Lower lobe of right lung (tissue), 2 donors: ENCODE results near the gene TMEM178B. TPM values are rescaled to one million over a fixed set of nuclear protein-coding genes. Genes with fewer than 3 reads are reported as not detected.

Experiments used
- ATAC-seq, 2 donors: fragments of 200-7000 bp; cut with Tn5 transposase; one replicate each; pipeline ENCODE4 v1.9.1; 2020 to 2022; ENCODE audit warnings: mild to moderate bottlenecking in 2 of 2, moderate library complexity in 2 of 2
- DNase-seq: peaks from one replicate; pipeline ENCODE4 v3.0.0-alpha.2; 2020
- H3K27ac ChIP-seq: fragments of 200-600 bp; one replicate; pipeline ENCODE4 v1.8.0; 2022
- H3K27me3 ChIP-seq: fragments of 200-600 bp; one replicate; pipeline ENCODE4 v1.8.0; 2022; ENCODE audit warnings: low read depth
- H3K36me3 ChIP-seq: fragments of 200-600 bp; one replicate; pipeline ENCODE4 v1.8.0; 2022; ENCODE audit warnings: mild to moderate bottlenecking
- H3K4me1 ChIP-seq: fragments of 200-600 bp; one replicate; pipeline ENCODE4 v1.8.0; 2022
- H3K4me3 ChIP-seq: fragments of 200-600 bp; one replicate; pipeline ENCODE4 v1.8.0; 2022; ENCODE audit warnings: mild to moderate bottlenecking
- H3K9me3 ChIP-seq: fragments of 200-600 bp; one replicate; pipeline ENCODE4 v1.8.0; 2022
- intact Hi-C: fragments of 100-400 bp; cut with DNase I; formaldehyde crosslinking; loops from one replicate; pipeline ENCODE4 v1.11.0; 2022
- total RNA-seq: library from RNA; stranded (reverse); fragmentation: NEBNext Ultra II Directional; extraction: Animal tissue kit (Norgen Biotek cat#: 25700); gene quantifications from one replicate; pipeline ENCODE4 v1.2.1, GENCODE V29; 2021
- TF ChIP-seq, protein P1 (sequence below): fragments of 200-600 bp; IDR thresholded peaks from one replicate; pipeline ENCODE4 v1.8.0; 2022; ENCODE audit warnings: antibody characterized with exemption, mild to moderate bottlenecking
- donor health status: DM: no; HTN: yes; CAD: no; lungs with severe emphysema.

Gene TMEM178B
- total RNA-seq, 1 donor from 2014 or later = 0.18 TPM

DNA sequence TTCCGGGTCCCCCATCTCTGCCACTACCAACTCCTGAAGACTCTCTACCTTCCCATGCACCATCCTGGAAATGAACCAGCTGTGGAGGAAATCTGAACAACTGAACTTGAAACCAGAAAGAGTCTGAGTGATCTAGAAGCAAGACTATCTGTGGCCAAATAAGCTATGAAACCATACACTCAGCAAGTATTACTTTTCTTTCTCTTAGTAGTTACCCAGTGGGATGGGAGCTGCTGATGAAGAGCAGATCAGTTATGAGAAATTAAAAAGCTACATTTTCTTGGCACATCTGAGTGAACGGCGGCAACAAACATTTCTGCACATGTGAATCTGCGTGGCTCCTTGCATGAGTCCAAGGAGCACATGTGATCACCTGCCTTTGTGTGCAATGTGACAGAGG, 445.8 kb downstream of the TMEM178B start:
- Histone ChIP-seq H3K27me3 (no peaks in the 10 kb centered on the region), H3K4me1 (no peaks in the 10 kb centered on the region), H3K27ac (no peak overlapping the region), H3K36me3 (no peaks in the 10 kb centered on the region), H3K4me3 (no peak overlapping the region), H3K9me3 (no peaks in the 10 kb centered on the region)
- intact Hi-C loops = no loop called here
- no peak for DNase-seq
- TF ChIP-seq, protein P1, sequence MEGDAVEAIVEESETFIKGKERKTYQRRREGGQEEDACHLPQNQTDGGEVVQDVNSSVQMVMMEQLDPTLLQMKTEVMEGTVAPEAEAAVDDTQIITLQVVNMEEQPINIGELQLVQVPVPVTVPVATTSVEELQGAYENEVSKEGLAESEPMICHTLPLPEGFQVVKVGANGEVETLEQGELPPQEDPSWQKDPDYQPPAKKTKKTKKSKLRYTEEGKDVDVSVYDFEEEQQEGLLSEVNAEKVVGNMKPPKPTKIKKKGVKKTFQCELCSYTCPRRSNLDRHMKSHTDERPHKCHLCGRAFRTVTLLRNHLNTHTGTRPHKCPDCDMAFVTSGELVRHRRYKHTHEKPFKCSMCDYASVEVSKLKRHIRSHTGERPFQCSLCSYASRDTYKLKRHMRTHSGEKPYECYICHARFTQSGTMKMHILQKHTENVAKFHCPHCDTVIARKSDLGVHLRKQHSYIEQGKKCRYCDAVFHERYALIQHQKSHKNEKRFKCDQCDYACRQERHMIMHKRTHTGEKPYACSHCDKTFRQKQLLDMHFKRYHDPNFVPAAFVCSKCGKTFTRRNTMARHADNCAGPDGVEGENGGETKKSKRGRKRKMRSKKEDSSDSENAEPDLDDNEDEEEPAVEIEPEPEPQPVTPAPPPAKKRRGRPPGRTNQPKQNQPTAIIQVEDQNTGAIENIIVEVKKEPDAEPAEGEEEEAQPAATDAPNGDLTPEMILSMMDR = no peak
- ATAC-seq = no peak

DNA sequence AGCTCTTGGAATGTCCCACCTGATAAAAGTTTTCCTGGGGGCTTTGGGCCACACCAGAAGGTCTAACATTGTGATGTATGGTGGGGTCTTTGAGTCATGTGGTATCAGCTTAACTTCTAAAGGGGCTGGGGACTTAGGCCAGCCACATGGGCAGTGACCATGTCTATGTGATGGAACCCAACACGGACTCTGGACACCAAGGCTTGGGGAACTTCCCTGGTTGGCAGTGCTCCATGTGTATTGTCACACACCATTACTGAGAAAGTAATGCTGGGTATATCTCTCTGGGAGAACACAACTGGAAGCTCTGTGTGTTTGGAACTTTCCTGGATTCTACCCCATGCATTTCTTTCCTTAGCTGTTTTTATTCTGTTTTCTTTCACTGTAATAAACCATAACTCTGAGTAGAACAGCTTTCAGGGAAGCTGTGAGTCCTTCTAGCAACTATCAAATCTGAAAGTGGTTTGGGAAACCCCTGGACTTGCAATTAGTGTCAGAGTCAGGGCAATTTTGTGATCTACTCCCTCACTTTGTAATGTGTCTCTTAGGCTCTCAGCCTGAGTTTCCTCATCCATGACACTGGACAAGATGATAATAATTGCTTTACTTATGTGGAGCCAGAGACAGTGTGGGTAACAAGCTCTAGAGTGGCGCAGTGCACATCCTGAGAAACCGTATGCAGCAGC, 448.9 kb downstream of the TMEM178B start:
- TF ChIP-seq, protein P1 = no peak
- H3K27ac ChIP-seq = no peak overlapping the region
- no peaks in the 10 kb centered on the region for H3K27me3 ChIP-seq
- no peak overlapping the region for H3K4me3 ChIP-seq
- no peak for ATAC-seq
- DNase-seq = no peak
- H3K4me1 ChIP-seq = no peaks in the 10 kb centered on the region
- intact Hi-C loops = no loop called here
- H3K9me3 ChIP-seq = no peaks in the 10 kb centered on the region
- no peaks in the 10 kb centered on the region for H3K36me3 ChIP-seq

DNA sequence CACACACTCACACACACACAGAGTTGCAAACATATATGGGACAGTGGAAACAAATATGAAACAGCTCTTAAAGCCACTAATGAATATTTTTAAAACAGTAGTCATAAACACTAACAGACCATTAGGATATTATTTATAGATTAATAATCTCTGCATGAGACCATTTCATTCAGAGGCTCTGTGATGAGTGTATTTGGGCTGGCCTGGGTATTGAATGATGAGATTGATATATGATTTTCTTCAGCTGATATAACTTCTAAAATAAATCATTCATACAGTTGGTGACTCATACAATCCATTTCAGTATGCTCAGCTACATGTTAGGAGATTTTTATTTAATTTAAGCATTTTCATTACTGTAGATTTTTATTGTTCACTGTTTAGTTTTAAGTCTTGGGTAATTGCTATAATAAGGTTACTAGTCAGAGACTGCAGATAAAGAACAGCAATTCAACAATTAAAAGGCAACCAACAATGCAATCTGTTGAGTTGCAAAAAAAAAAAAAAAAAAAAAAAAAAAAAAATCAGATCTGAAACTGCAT, 452.2 kb downstream of the TMEM178B start:
- ATAC-seq = no peak
- TF ChIP-seq, protein P1 = no peak
- H3K27me3 ChIP-seq = no peaks in the 10 kb centered on the region
- intact Hi-C loops = no loop called here
- no peak overlapping the region for H3K27ac ChIP-seq
- no peaks in the 10 kb centered on the region for H3K4me1 ChIP-seq
- DNase-seq = no peak
- no peaks in the 10 kb centered on the region for H3K36me3 ChIP-seq
- H3K9me3 ChIP-seq = no peaks in the 10 kb centered on the region
- no peak overlapping the region for H3K4me3 ChIP-seq

DNA sequence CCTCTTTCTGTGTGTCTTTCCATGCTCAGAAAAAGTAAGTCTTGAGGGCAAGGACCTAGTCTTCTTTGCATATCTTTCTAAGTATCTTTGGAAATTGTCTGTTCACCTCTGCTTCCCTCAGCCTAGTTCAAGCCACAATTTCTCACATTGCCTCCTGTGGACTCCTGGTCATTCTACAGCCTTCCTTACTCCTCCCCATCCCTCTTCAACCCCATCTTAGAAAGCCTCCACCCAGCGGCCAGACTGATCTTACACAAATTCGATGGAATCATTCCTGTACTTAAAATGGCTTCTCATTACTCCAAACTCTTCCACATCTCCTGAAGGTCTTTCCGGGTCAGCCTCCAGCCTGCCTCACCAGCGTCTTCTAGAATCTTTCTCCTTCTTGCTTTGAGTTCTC, 453.2 kb downstream of the TMEM178B start:
- H3K36me3 ChIP-seq = no peaks in the 10 kb centered on the region
- intact Hi-C loops = no loop called here
- TF ChIP-seq, protein P1 = no peak

DNA sequence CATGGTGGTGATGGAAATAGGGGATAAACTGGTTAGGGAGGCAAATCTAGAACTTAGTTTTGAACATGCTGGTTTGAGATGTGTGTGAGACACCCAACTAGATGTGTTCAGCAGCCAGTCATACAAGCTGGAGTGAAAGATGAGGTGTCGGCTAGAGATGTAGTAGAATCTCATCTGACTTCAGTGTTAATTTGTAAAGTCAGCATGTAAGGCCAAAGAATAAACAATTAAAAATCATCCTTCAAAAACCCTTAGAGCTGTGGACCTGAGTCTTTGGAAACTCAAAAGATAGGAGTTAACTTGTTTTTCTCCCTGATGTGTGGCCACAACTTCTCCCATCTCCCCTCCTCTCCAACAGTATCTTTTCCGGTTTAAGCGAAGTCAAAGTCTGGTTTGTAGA, 454.5 kb downstream of the TMEM178B start:
- no peaks in the 10 kb centered on the region for H3K36me3 ChIP-seq
- peaks cover 6% of the 10 kb centered on the region for H3K4me1 ChIP-seq
- DNase-seq = no peak
- TF ChIP-seq, protein P1 = no peak
- no peak overlapping the region for H3K4me3 ChIP-seq
- H3K27me3 ChIP-seq = no peaks in the 10 kb centered on the region
- H3K27ac ChIP-seq = no peak overlapping the region
- intact Hi-C loops = no loop called here
- no peaks in the 10 kb centered on the region for H3K9me3 ChIP-seq
- ATAC-seq = no peak

More for the DNA sequence above, 453.2 kb downstream of the TMEM178B start:
- Histone ChIP-seq H3K4me1 (no peaks in the 10 kb centered on the region), H3K9me3 (no peaks in the 10 kb centered on the region), H3K4me3 (no peak overlapping the region), H3K27ac (no peak overlapping the region), H3K27me3 (no peaks in the 10 kb centered on the region)
- no peak for DNase-seq
- ATAC-seq = no peak

Other genes starting within 250 kb of the TMEM178B start
- gene BRAF, start 149.1 kb upstream of the TMEM178B start, total RNA-seq = 43.0 TPM
- 34.6 TPM for gene MRPS33, start 59.1 kb upstream of the TMEM178B start, total RNA-seq